Stimulated activated CD8-positive, alpha-beta memory T cell treated with anti-CD3 and anti-CD28 coated beads, Interleukin-15, amount 100 ng/mL, for 4 hours (primary cell): Measurements from ENCODE around the gene ZDHHC14.
"Not testable (repeated sequence)": the region's sequence is repeated elsewhere in the genome, so short reads cannot be mapped to it uniquely, and the experiment has no call there.

Experiments
- DNase-seq, 2 donors: peaks; one replicate each; pipeline ENCODE4 v3.0.0-alpha.2; 2020; ENCODE audit warnings: low read depth in 2 of 2

Gene ZDHHC14

GRCh38 chr6:157380458-157380778 lies 572 bp upstream of the ZDHHC14 start:
- DNase-seq, result no peak

DNA sequence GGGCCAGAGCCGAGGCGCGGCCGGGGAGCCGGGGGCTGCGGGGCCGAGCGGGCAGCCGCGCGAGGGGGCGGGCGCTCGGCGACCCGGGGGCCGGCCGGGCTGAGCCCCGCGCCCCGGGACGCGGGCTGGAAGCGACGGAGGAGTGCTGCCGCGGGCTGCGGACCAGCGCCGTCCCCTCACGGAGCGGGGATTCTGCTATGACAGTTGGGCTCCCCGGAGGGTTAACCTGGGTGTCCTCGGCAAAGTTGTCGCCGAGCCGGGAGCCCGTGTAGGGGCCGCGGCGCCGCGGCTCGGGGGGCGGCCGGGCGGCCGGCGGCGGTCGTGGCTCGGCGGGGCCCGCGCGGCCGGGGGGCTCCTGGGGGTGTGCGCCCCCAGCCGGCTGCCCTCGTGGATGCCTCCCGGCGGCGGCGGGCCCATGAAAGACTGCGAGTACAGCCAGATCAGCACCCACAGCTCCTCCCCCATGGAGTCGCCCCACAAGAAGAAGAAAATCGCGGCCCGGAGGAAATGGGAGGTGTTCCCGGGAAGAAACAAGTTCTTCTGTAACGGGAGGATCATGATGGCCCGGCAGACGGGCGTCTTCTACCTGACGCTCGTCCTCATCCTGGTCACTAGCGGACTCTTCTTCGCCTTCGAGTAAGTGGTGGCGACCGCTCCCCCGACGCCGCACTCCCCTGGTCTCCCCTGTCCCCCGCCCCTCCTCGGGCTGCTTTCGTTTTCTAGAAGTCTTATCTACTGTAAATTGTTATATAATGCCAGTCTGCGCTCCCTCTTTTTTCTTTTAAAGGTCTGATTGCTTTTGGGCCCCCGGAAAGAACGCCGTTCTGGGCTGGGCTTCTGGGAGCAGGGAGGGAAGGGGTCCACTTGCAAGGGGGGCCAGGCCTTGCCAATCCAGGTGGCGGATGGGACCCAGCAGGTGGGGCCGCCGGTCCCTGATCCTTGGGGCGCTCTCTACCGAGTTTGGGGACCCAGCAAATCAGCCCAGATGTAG lies 936 bp downstream of the ZDHHC14 start:
- DNase-seq, result peak; percentile 39

- DNase-seq, result no peak
Observed at GRCh38 chr6:157382821-157383220, 1.8 kb downstream of the ZDHHC14 start.

GRCh38 chr6:157383471-157383870 lies 2.5 kb downstream of the ZDHHC14 start:
- no peak for DNase-seq

GRCh38 chr6:157384962-157385361 lies 4.0 kb downstream of the ZDHHC14 start:
- DNase-seq, result not testable (repeated sequence)

GRCh38 chr6:157385482-157385881 lies 4.5 kb downstream of the ZDHHC14 start:
- no peak for DNase-seq

GRCh38 chr6:157386023-157386422 lies 5.0 kb downstream of the ZDHHC14 start:
- DNase-seq, result no peak

GRCh38 chr6:157386454-157386853 lies 5.5 kb downstream of the ZDHHC14 start:
- no peak for DNase-seq

DNA sequence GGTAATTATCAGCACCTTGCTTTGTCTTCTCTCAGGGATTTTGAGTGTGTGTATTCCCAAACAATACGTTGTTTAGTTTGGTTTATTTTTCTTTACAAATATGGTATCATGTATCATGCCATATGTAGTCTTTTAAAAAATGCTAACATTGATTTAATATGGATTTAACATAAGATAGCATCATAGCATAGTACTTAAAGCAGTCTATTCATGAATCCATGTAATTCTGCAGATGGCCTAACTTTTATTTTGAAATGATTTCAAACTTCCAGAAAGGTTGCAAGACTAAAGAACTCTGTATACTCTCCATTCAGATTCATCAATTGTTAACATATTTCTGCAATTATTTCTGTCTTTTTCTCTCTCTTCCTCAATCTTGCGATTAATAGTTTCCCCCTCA lies 7.9 kb downstream of the ZDHHC14 start:
- no peak for DNase-seq

DNA sequence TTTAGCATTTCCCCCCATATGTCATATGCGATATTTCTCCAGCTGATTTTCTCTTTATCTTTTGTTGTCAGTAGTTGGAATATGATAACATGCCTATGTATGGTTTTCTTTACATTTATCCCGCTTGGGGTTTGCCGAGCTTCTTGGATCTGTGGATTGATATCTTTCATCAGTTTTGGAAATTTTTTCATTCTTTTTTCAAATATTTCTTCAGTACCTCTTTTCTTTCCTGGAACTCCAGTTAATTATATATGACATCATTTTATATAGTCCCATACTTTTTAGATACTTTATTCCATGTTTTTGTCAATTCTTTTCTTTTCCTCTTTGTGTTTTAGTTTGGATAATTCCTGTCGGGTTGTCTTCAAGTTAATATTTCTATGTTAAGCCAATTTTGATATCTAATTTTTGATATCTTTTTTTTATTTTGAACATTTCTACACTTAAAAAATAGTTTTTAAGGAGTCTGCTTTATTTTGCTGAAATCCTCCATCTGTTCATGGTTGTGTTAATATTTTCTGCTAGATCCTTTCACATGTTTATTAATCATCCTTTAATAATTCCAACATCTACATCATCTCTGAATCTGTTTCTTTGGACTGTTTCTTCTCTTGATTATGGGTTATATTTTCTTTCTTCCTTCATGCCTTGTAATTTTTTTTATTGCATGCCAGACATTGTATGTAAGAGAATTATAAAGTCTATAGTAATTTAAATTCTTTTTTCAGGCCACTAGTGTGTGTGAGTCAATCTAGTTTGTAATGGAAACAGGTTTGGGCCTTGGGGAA lies 9.5 kb downstream of the ZDHHC14 start:
- no peak for DNase-seq

DNA sequence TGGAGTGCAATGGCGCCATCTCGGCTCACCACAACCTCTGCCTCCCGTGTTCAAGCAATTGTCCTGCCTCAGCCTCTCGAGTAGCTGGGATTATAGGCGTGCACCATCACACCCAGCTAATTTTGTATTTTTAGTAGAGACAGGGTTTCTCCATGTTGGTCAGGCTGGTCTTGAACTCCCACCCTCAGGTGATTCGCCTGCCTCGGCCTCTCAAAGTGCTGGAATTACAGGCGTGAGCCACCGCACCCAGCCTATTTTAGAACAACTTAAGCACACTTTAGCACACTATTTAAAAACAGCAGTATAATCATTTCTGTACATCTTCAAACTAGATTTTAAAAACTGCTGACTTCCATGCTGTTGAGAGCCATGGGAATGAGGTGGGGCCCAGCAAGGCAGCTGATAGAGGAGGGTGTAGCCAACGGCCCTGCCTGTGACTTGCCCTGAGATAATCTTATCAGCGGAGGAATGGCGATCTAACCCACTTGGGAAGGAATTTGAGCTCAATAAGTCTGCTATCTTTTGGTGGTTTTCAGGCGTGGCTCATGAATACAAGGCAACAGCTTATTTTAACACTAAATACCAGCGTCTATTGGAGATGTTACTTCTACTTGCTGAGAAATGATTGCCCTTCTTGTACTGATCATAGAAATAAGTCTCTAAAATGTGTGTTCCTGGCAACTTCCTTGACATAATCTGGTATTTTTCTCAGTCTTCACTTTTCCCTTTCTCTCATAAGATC lies 12.1 kb downstream of the ZDHHC14 start:
- DNase-seq, result no peak

- DNase-seq, result no peak
Observed at GRCh38 chr6:157393669-157394327, 12.8 kb downstream of the ZDHHC14 start.

DNA sequence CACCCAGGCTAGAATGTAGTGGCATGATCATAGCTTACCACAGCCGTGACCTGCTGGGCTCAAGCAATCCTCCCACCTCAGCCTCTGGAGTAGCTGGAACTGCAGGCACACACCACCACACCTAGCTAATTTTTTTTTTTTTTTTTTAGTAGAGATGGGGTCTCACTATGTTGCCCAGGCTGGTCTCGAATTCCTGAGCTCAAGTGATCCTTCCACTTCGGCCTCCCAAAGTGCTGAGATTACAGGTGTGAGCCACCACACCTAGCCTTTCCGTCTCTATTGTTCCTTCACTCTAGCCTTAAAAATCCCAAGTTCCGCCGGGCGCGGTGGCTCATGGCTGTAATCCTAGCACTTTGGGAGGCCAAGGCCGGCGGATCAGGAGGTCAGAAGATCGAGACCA lies 14.2 kb downstream of the ZDHHC14 start:
- not testable (repeated sequence) for DNase-seq

GRCh38 chr6:157396026-157396425 lies 15.0 kb downstream of the ZDHHC14 start:
- DNase-seq, result no peak

- no peak for DNase-seq
Observed at GRCh38 chr6:157397660-157398059, 16.7 kb downstream of the ZDHHC14 start.

DNA sequence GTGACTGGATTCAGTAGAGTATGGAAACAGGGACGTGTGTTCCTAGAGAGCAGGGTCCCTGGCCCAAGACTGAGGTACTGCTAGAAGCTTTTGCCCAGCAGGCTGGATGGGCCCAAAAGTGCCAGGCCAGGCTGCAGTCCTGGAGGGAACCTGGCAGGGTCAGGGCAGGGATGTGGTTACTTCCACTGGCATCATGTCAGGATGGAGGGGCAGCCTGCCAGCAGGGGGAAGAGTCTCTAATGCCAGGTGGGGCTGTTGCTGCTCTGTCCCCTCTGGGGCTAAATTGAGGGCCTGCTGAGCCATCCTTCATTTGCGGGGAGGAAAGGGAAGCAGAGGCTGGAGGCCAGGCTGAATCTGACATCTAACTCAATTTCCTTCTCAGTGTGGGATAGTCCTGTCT lies 17.2 kb downstream of the ZDHHC14 start:
- no peak for DNase-seq

DNA sequence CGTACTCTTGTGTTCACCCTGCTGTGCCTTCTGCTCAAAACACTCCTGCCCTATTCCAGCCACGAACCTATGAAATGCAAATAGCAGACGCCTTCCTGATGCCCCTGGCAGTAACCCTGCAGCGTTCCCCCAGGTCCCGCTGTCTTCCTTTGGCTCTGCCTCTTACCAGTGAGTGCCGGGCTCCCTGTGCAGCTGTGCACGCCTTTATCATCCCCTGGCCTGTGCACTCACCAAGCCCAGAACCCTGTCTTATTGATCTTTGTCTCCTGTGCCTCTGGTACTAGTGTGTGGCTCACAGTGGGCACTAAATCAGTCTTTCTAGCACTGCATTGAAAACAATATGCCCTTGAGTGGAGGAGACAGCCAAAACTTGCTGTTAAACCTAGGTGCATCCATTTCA lies 19.7 kb downstream of the ZDHHC14 start:
- DNase-seq, result no peak

GRCh38 chr6:157401734-157402338 lies 20.8 kb downstream of the ZDHHC14 start:
- no peak for DNase-seq

- no peak for DNase-seq
Observed at GRCh38 chr6:157402996-157403685, 22.2 kb downstream of the ZDHHC14 start.

GRCh38 chr6:157403686-157404051 lies 22.7 kb downstream of the ZDHHC14 start:
- no peak for DNase-seq

- no peak for DNase-seq
Observed at GRCh38 chr6:157405986-157406385, 25.0 kb downstream of the ZDHHC14 start.
